ENCODE results near the gene EIF3I.
A peak's percentile ranks its signal among the peaks of the same experiment; 100 is the strongest.

Gene EIF3I

GRCh38 chr1:32208469-32208868 lies 13.7 kb upstream of the EIF3I start:
- peak overlapping the region; percentile 78 for H3K27ac ChIP-seq
- TF ChIP-seq, protein P1, sequence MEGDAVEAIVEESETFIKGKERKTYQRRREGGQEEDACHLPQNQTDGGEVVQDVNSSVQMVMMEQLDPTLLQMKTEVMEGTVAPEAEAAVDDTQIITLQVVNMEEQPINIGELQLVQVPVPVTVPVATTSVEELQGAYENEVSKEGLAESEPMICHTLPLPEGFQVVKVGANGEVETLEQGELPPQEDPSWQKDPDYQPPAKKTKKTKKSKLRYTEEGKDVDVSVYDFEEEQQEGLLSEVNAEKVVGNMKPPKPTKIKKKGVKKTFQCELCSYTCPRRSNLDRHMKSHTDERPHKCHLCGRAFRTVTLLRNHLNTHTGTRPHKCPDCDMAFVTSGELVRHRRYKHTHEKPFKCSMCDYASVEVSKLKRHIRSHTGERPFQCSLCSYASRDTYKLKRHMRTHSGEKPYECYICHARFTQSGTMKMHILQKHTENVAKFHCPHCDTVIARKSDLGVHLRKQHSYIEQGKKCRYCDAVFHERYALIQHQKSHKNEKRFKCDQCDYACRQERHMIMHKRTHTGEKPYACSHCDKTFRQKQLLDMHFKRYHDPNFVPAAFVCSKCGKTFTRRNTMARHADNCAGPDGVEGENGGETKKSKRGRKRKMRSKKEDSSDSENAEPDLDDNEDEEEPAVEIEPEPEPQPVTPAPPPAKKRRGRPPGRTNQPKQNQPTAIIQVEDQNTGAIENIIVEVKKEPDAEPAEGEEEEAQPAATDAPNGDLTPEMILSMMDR (IDR thresholded peaks at IDR 0.05) = no peak
- TF ChIP-seq ZFX (IDR thresholded peaks at IDR 0.05; ENCODE audit: borderline replicate concordance) = no peak

- H3K27ac ChIP-seq = peak within 1 kb of the TSS; percentile 78
Observed at GRCh38 chr1:32208891-32209328, 13.3 kb upstream of the EIF3I start, which contains the start of gene DCDC2B. Gene DCDC2B (plus strand): TSS chr1:32209089. CDS start chr1:32209094, 5 bp downstream.

DNA sequence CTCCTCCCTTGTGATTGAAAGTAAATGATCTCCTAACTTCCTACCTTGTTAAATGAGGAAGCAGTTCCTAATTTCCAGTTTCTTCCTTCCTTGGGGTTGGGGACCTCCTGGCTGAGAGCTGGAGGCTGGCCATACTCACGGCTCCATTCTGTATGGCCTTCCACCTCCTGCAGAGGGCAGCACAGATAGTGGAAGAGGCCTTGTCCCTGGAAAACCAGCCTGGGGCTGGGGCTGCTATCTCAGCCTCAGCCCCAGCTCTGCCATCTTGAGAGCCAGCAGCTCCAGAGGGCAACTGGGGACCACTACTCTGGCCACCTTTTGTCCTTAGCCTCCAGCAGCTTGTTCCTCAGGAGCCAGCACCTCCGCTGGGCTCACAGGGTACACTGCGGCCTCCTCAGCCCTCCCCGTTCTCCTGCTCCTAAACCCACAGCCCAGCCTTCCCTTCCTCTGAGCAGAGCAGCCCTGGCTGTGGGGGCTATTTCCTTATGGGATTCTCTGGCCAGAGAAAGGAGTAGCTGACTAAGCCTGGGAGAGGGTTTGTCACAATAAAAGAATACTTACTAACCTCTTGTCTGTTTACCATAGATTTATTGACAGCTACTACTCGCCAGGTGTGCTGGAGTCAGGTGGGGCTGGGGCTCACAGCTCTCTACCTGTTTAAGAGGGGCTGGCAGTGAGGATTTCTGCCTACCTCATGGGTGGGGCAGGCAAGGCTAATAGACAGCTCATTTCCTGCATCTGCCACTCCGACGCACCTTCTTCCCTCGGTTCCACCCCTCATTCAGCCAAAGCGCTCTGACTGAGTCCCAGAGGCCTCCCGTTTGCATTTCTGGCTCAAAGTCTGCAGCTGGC lies 6.4 kb upstream of the EIF3I start:
- TF ChIP-seq ZFX (IDR thresholded peaks at IDR 0.05; ENCODE audit: borderline replicate concordance) = no peak
- TF ChIP-seq, protein P1 (IDR thresholded peaks at IDR 0.05) = peak; percentile 86
- H3K27ac ChIP-seq = no peak overlapping the region

More at GRCh38 chr1:32208891-32209328, 13.3 kb upstream of the EIF3I start, which contains the start of gene DCDC2B:
- TF ChIP-seq ZFX (IDR thresholded peaks at IDR 0.05; ENCODE audit: borderline replicate concordance) = no peak
- TF ChIP-seq, protein P1 (IDR thresholded peaks at IDR 0.05) = no peak

GRCh38 chr1:32216566-32216965 lies 5.6 kb upstream of the EIF3I start:
- H3K27ac ChIP-seq = no peak overlapping the region
- TF ChIP-seq, protein P1 (IDR thresholded peaks at IDR 0.05) = no peak
- no peak for TF ChIP-seq ZFX (IDR thresholded peaks at IDR 0.05; ENCODE audit: borderline replicate concordance)

GRCh38 chr1:32219022-32219421 lies 3.2 kb upstream of the EIF3I start:
- no peak for TF ChIP-seq ZFX (IDR thresholded peaks at IDR 0.05; ENCODE audit: borderline replicate concordance)
- no peak overlapping the region for H3K27ac ChIP-seq

GRCh38 chr1:32220746-32221580 lies 1.2 kb upstream of the EIF3I start:
- H3K27ac ChIP-seq = peak overlapping the region; percentile 58; the same call in 1 of the 2 replicates
- TF ChIP-seq, protein P1 (IDR thresholded peaks at IDR 0.05) = no peak
- no peak for TF ChIP-seq ZFX (IDR thresholded peaks at IDR 0.05; ENCODE audit: borderline replicate concordance)

GRCh38 chr1:32221581-32221979 lies 627 bp upstream of the EIF3I start:
- TF ChIP-seq, protein P1 (IDR thresholded peaks at IDR 0.05) = no peak
- no peak for TF ChIP-seq ZFX (IDR thresholded peaks at IDR 0.05; ENCODE audit: borderline replicate concordance)
- peak overlapping the region; percentile 58 for H3K27ac ChIP-seq

Measured in 22Rv1 (cell line).